ENCODE data around the gene KRT27.
"Not testable (repeated sequence)": the region's sequence is repeated elsewhere in the genome, so short reads cannot be mapped to it uniquely, and the experiment has no call there.

The KRT27 gene

GRCh38 chr17:40782450-40782849 is at the start of gene KRT27:
TSS of gene KRT27 (minus strand) at chr17:40782550. CDS start at chr17:40782493, 57 bp downstream.
- DNase-seq (ENCODE audit: low read depth) = no peak

DNA sequence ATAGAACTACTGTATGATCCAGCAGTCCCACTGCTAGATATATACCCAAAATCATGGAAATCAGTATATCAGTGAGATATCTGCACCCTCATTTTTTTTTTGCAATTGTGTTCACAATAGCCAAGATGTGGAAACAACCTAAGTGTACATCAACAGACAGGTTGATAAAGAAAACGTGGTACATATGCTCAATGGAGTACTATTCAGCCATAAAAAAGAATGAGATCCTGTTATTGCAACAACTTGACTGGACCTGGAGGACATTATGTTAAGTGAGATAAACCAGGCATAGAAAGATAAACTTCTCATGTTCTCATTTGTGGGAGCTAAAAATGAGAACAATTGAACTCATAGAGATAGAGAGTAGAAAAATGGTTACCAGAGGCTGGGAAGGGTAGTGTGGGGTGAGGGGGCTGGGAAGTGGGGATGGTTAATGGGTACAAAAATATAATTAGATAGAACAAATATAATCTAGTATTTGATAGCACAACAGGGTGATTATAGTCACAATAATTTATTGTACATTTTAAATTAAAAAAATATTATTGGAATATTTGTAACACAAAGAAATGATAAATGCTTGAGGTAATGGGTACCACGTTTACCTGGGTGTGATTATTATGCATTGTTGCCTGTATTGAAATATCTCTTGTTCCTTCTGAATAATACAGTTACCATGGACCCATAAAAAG is 47.9 kb upstream of the KRT27 start:
- no peak for DNase-seq (ENCODE audit: low read depth)

GRCh38 chr17:40828454-40829044 is 46.2 kb upstream of the KRT27 start:
- DNase-seq (ENCODE audit: low read depth) = peak; percentile 36

- DNase-seq (ENCODE audit: low read depth) = peak; percentile 92
Measured at GRCh38 chr17:40827746-40828453, 45.5 kb upstream of the KRT27 start.

GRCh38 chr17:40825599-40825998 is 43.2 kb upstream of the KRT27 start:
- DNase-seq (ENCODE audit: low read depth) = no peak

DNA sequence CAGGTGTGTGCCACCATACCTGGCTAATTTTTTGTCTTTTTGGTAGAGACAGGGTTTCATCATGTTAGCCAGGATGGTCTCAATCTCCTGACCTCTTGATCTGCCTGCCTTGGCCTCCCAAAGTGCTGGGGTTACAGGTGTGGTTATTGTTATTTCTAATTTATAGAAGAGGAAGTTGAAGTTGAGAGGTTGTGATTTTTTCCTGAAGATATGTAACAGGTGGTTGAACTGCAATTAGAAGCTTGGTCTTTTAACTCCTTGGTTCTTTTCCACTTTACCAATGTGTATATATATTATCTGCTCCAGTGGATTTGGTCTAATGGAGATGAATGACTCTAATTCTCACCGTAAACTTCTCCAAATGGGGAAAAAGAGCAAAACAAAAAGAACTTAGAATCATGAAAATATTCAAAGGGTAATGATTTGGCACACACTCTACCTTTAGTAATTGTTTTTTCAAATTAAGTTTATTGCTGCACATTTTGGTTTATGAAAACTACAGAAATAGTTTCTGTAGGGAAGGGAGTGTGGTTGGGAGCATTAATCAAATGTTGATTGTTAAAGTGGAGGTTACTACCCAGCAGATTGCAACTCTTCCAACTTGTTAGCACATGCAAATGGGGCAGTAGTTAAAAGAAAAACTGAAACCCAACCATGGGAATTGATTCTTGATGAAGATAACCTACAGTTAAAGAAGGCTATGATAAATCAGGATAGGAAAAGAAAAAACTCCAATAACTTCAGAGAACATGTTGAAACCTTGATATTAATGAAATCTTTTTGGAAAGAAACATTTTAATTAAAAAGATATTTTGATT is 41.9 kb upstream of the KRT27 start:
- DNase-seq (ENCODE audit: low read depth) = no peak

DNA sequence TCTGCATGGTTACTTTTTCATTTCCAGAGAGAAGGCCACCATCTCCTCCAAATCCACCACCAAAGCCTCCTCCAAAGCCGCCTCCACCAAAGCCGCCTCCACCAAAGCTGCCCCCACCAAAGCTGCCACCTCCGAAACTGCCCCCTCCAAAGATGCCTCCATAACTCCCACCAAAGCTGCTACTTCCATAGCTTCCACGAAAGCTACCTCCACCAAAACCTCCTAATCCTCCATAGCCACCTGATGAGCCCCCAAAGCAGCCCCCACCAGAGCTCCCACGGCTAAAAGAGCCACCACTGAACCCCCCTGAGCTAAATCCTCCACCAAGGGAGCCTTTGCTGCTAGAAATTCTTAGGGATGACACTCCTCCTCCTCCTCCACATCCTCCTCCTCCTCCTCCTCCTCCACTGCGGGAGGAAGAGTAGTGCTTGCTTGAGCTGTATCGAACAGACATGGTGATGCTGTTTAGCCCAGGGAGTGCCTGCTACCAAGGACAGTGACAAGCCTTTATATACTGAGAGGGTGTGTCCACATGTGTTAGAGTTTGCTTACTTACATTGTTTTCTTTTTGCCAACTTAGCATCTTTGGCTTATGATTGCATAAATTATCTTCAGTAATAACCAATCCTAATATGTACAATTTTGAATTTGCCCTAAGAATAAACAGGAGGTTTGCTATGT is 39.9 kb upstream of the KRT27 start, which contains the start of gene KRT10:
KRT10 (minus strand) TSS at position 483 of the 681 bp plus-strand sequence; CDS start at position 454, 29 bp downstream.
- no peak for DNase-seq (ENCODE audit: low read depth)

- DNase-seq (ENCODE audit: low read depth) = peak; percentile 13
Measured at GRCh38 chr17:40821536-40821935, 39.2 kb upstream of the KRT27 start.

DNA sequence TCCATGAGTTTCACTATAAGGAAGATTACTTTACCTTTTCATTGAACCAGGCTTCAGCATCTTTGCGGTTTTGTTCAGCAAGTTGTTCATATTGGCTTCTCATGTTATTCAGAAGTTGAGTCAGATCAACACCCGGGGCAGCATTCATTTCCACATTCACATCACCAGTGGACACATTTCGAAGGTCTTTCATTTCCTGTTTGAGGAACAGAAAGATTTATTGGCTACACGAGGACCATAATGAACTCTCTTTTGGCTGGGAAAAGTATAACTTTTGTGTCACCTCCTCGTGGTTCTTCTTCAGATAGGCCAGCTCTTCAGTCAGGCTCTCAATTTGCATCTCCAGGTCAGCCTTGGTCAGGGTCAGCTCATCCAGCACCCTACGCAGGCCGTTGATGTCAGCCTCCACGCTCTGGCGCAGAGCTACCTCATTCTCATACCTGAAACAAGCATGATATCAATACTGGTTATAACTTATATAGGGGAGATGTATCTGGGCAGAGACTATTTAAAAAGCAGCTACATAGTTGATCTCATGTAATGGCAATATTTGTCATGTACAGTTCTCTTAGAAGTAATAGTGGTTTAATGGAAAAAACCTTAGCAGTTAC is 38.0 kb upstream of the KRT27 start:
- peak; percentile 22 for DNase-seq (ENCODE audit: low read depth)

GRCh38 chr17:40819528-40820125 is 37.3 kb upstream of the KRT27 start:
- DNase-seq (ENCODE audit: low read depth) = peak; percentile 53

- peak; percentile 88 for DNase-seq (ENCODE audit: low read depth)
Measured at GRCh38 chr17:40818733-40819527, 36.6 kb upstream of the KRT27 start.

DNA sequence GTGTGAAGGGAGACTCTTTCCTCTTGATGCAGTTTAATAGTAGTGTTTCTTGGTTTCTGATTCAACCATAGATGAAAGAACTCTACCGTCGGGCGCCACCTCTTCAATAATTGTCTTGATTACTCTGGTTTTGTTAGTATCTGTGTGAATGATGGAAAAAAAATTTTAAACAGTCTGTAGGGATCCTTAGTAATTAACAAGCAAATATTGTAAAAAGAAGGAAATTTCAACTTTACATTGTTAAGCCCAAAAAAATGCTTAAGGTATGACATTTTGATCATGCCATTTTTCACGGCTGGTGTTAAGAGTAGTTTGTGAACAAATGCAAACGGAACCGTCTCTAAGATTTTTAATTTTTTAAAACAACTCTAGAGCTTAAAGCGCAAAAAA is 36.0 kb upstream of the KRT27 start:
- no peak for DNase-seq (ENCODE audit: low read depth)

DNA sequence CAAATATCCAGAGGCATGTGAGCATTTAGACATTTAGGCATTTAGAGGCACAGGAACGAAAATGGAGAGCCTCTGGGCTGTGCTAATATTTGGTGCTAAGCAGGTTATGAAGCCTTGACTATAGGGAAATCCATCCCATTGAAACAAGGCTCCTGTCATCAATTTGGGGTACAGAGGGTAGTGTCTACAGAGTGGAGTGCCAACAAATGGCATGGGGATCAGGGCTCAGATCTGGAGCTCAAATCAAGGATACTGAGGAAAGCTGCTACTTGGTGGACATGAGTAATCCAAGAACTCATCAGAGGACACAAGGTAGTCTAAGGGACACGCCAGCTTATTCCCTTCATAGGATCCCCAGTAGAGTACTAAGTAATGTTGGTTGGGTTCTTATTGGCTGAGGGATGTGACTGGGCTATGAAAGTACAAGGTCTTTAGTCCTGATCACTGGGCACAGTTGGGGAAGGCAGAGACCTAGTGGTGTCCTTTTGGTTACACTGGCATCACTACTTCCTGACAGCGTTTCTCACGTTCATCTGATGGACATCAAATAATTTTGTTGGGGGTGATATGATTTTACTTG is 34.8 kb upstream of the KRT27 start:
- DNase-seq (ENCODE audit: low read depth) = no peak

DNA sequence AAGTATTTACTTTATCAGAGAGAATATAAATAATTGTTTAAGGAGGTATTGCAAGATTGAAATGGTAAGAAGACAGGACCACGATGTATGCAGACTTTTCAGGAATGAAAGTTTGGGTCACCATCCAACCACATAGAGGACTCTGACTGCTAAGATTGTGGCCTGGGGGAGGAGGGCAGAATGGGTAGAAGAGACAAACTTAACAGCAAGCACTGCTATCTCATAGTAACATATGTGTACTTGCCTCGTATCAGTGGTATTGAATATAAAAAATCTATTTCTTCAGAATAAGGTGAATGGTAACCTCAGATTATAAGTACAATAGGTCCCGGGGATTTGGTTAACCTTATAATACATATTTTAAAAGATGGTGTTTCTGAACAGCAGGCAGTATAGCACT is 34.2 kb upstream of the KRT27 start:
- no peak for DNase-seq (ENCODE audit: low read depth)

GRCh38 chr17:40815381-40815780 is 33.0 kb upstream of the KRT27 start:
- no peak for DNase-seq (ENCODE audit: low read depth)

DNA sequence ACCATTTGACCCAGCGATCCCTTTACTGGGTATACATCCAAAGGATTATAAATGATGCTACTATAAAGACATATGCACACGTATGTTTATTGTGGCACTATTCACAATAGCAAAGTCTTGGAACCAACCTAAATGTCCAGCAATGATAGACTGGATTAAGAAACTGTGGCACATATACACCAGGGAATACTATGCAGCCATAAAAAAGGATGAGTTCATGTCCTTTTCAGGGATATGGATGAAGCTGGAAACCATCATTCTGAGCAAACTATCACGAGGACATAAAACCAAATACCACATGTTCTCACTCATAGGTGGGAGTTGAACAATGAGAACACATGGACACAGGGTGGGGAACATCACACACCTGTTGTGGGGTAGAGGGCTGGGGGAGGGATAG is 32.3 kb upstream of the KRT27 start:
- DNase-seq (ENCODE audit: low read depth) = not testable (repeated sequence)

- DNase-seq (ENCODE audit: low read depth) = peak; percentile 37
Measured at GRCh38 chr17:40813804-40814203, 31.5 kb upstream of the KRT27 start.

DNA sequence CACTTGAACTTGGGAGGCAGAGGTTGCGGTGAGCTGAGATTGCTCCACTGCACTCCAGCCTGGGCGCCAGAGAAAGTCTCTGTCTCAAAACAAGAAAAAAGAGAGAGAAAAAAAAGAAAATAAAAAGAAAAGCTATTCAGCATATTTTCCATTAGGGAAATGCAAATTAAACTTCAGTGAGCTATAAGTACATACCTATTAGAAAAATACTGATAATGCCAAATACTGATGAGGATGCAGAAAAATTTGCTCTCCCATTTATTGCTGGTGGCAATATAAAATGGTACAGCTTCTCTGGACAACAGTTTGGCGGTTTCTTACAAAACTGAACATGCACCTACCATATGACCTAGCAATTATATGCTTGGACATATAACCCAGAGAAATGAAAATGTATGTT is 30.3 kb upstream of the KRT27 start:
- no peak for DNase-seq (ENCODE audit: low read depth)

DNA sequence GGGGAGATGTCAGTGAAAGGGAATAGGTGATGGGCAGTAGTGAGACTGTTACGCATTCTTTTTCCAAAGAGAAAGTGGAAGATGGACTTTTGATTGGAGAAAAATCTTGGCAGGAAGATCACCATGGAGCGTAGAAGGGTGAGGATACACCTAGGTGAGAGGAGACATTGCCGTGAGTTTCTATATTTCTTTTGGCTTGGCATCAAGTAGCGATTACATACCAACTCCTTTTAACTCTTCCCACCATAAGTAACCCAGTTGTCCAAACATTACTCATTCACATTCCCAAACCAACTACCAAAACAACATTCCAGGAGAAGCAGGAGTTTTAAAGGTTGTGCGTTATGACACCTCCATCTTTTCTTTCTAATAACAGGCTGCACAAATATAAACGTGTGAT is 28.1 kb upstream of the KRT27 start:
- DNase-seq (ENCODE audit: low read depth) = peak; percentile 23

Data from iris pigment epithelial cell (primary cell).